Astrocyte (in vitro differentiated cells and primary cell): ENCODE measurements around the gene MEI4. TPM values are rescaled to one million over a fixed set of nuclear protein-coding genes. Genes with fewer than 3 reads are reported as not detected.
A peak's percentile ranks its signal among the peaks of the same experiment; 100 is the strongest.

Experiments used
- DNase-seq: peaks from one replicate; pipeline ENCODE4 v3.0.0-alpha.2; 2010; ENCODE audit warnings: low read depth
- FAIRE-seq: peaks from 2 replicates; lab custom pipeline; 2011; peaks lifted over from hg19 to GRCh38; lab: Jason Lieb, UNC
- H2AFZ ChIP-seq: 2 replicates; pipeline ENCODE4 v1.6.0; 2012; ENCODE audit warnings: low read depth, low read length, inconsistent platforms
- H3K27ac ChIP-seq: 2 replicates; pipeline ENCODE4 v1.5.1; 2011; ENCODE audit warnings: low read depth, low read length, inconsistent platforms
- H3K27me3 ChIP-seq: 2 replicates; pipeline ENCODE4 v1.6.0; 2011; ENCODE audit warnings: low read length, inconsistent platforms; ENCODE audit not compliant: insufficient read depth
- H3K36me3 ChIP-seq: 2 replicates; pipeline ENCODE4 v1.5.1; 2011; ENCODE audit warnings: low read length, inconsistent platforms; ENCODE audit not compliant: insufficient read depth
- H3K4me1 ChIP-seq: 2 replicates; pipeline ENCODE4 v1.5.1; 2011; ENCODE audit warnings: low read length, inconsistent platforms; ENCODE audit not compliant: insufficient read depth
- H3K4me2 ChIP-seq: 2 replicates; pipeline ENCODE4 v1.6.0; 2012; ENCODE audit warnings: low read length, inconsistent platforms
- H3K4me3 ChIP-seq: 2 replicates; pipeline ENCODE4 v1.5.1; 2011; ENCODE audit warnings: low read depth, mild to moderate bottlenecking, low read length, inconsistent platforms; ENCODE audit not compliant: insufficient read depth
- H3K79me2 ChIP-seq: 2 replicates; pipeline ENCODE4 v1.6.0; 2012; ENCODE audit warnings: mild to moderate bottlenecking, low read length, inconsistent platforms; ENCODE audit not compliant: insufficient read depth
- H3K9ac ChIP-seq: 2 replicates; pipeline ENCODE4 v1.6.0; 2012; ENCODE audit warnings: mild to moderate bottlenecking, low read length, inconsistent platforms
- H3K9me3 ChIP-seq: 2 replicates; pipeline ENCODE4 v1.5.1; 2012; ENCODE audit warnings: low read depth, mild to moderate bottlenecking, low read length, inconsistent platforms; ENCODE audit not compliant: insufficient read depth
- H4K20me1 ChIP-seq: 2 replicates; pipeline ENCODE4 v1.6.0; 2012; ENCODE audit warnings: low read length, inconsistent platforms; ENCODE audit not compliant: insufficient read depth
- H3K27ac Mint-ChIP-seq: one replicate; pipeline ENCODE4 v1.8.0; 2021; ENCODE audit warnings: mild to moderate bottlenecking, mixed read lengths; ENCODE audit not compliant: unreplicated experiment
- H3K27me3 Mint-ChIP-seq: one replicate; pipeline ENCODE4 v1.8.0; 2021; ENCODE audit warnings: low read depth, mixed read lengths; ENCODE audit not compliant: unreplicated experiment
- H3K36me3 Mint-ChIP-seq: one replicate; pipeline ENCODE4 v1.8.0; 2021; ENCODE audit warnings: low read depth, mixed read lengths; ENCODE audit not compliant: unreplicated experiment
- H3K4me1 Mint-ChIP-seq: one replicate; pipeline ENCODE4 v1.8.0; 2021; ENCODE audit warnings: low read depth, mixed read lengths; ENCODE audit not compliant: unreplicated experiment
- H3K4me3 Mint-ChIP-seq: one replicate; pipeline ENCODE4 v1.8.0; 2021; ENCODE audit warnings: mild to moderate bottlenecking, moderate library complexity, mixed read lengths; ENCODE audit not compliant: unreplicated experiment
- H3K9me3 Mint-ChIP-seq: one replicate; pipeline ENCODE4 v1.8.0; 2021; ENCODE audit warnings: mild to moderate bottlenecking, mixed read lengths; ENCODE audit not compliant: unreplicated experiment
- EZH2 ChIP-seq: IDR thresholded peaks from 2 replicates; pipeline ENCODE4 v1.6.1; 2012; ENCODE audit warnings: mild to moderate bottlenecking, low read length, inconsistent platforms; ENCODE audit not compliant: insufficient read depth
- total RNA-seq: library from RNA; stranded (reverse); gene quantifications from 2 replicates; pipeline ENCODE4 v1.2.1, GENCODE V29; 2021
- TF ChIP-seq, protein P1 (sequence below): IDR thresholded peaks from 2 replicates; pipeline ENCODE4 v1.5.1; 2011; ENCODE audit warnings: low read depth, mild to moderate bottlenecking, inconsistent platforms, low read length, moderate library complexity; ENCODE audit not compliant: insufficient read depth

Gene MEI4
- total RNA-seq, 1 donor from 2014 or later, result 0.54 TPM

DNA sequence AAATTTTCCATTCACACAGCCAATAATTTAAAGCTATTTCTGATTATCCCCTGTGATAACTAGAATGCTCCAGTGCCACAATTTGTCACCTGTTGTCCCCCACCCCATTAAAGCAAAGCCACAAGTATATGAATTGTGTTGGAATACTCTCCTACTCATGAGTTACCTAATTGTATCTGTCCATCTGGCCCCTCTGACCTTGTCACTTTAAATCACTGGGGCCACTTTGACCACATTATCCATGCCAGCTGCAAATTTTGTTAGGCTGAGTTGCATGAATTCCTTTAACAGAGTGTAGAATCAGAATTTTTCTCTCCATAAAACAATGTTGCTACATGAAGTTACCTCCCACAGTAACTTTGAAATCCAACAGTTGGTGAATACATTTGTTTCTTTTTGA is 204.6 kb downstream of the MEI4 start:
- H3K27me3 Mint-ChIP-seq, result no peaks in the 10 kb centered on the region

DNA sequence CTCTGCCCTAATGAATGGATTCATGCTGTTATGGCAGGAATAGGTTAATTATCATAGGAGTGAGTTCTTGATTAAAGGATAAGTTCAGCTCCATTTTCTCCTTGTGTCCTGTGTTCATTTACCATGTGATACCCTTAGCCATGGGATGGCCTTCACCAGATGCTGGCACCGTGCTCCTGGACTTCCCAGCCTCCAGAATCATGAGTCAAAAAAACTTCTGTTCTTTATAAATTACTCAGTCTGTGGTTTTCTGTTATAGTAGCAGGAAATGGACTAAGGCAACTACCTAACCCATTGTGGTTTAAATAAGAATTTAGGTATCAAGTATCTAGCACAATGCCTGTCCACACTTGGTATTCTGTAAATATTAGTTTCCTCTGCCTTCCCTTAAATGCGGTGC is 223.5 kb downstream of the MEI4 start:
- Mint-ChIP-seq H3K4me3 (no peak overlapping the region), H3K36me3 (peaks cover 2% of the 10 kb centered on the region), H3K9me3 (peaks cover 6% of the 10 kb centered on the region), H3K27me3 (no peaks in the 10 kb centered on the region), H3K4me1 (peaks cover 11% of the 10 kb centered on the region), H3K27ac (no peak overlapping the region)
- FAIRE-seq (no peak), DNase-seq (peak; percentile 29)
- Histone ChIP-seq H3K27me3 (no peaks in the 10 kb centered on the region), H3K79me2 (no peaks in the 10 kb centered on the region), H4K20me1 (no peaks in the 10 kb centered on the region), H3K4me3 (no peak overlapping the region), H3K9ac (no peak overlapping the region), H3K36me3 (no peaks in the 10 kb centered on the region), H2AFZ (no peak overlapping the region), H3K4me2 (no peak overlapping the region), H3K4me1 (no peaks in the 10 kb centered on the region), H3K27ac (no peak overlapping the region), H3K9me3 (no peaks in the 10 kb centered on the region)
- TF ChIP-seq EZH2, result no peak
- TF ChIP-seq, protein P1, sequence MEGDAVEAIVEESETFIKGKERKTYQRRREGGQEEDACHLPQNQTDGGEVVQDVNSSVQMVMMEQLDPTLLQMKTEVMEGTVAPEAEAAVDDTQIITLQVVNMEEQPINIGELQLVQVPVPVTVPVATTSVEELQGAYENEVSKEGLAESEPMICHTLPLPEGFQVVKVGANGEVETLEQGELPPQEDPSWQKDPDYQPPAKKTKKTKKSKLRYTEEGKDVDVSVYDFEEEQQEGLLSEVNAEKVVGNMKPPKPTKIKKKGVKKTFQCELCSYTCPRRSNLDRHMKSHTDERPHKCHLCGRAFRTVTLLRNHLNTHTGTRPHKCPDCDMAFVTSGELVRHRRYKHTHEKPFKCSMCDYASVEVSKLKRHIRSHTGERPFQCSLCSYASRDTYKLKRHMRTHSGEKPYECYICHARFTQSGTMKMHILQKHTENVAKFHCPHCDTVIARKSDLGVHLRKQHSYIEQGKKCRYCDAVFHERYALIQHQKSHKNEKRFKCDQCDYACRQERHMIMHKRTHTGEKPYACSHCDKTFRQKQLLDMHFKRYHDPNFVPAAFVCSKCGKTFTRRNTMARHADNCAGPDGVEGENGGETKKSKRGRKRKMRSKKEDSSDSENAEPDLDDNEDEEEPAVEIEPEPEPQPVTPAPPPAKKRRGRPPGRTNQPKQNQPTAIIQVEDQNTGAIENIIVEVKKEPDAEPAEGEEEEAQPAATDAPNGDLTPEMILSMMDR, result no peak

More for the DNA sequence above, 204.6 kb downstream of the MEI4 start:
- Histone ChIP-seq H3K4me2 (no peak overlapping the region), H4K20me1 (no peaks in the 10 kb centered on the region), H3K27ac (no peak overlapping the region), H3K79me2 (no peaks in the 10 kb centered on the region), H2AFZ (no peak overlapping the region), H3K4me1 (no peaks in the 10 kb centered on the region), H3K36me3 (no peaks in the 10 kb centered on the region), H3K9me3 (no peaks in the 10 kb centered on the region), H3K27me3 (no peaks in the 10 kb centered on the region), H3K9ac (no peak overlapping the region), H3K4me3 (no peak overlapping the region)
- Mint-ChIP-seq H3K4me1 (no peaks in the 10 kb centered on the region), H3K4me3 (no peak overlapping the region), H3K9me3 (peaks cover 7% of the 10 kb centered on the region), H3K36me3 (no peaks in the 10 kb centered on the region), H3K27ac (no peak overlapping the region)
- DNase-seq (no peak), FAIRE-seq (no peak)
- no peak for TF ChIP-seq EZH2
- TF ChIP-seq, protein P1, result no peak

DNA sequence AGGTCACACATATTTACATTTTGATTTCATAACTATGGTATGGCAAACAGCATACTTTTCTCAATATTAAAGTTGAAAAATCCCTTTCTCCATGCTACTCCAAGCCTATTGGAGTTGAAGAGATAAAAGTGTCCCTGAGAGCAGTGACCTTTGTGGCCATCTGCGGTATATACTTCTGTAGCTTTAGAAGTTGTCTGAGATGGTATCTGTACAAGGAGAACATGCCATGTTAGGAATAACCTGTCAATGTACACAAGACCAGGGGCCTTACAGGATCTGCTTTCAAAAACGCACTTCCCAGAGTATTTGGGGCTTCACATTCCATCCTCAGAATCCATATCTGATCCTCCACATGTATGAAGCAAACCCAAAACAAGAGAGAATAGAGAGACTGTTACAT is 226.7 kb downstream of the MEI4 start:
- no peaks in the 10 kb centered on the region for H3K27me3 Mint-ChIP-seq
- Histone ChIP-seq H3K4me2 (no peak overlapping the region), H3K4me3 (no peak overlapping the region), H2AFZ (no peak overlapping the region), H3K36me3 (no peaks in the 10 kb centered on the region), H3K9me3 (no peaks in the 10 kb centered on the region), H3K27ac (no peak overlapping the region), H4K20me1 (no peaks in the 10 kb centered on the region), H3K27me3 (no peaks in the 10 kb centered on the region), H3K79me2 (no peaks in the 10 kb centered on the region), H3K9ac (no peak overlapping the region), H3K4me1 (no peaks in the 10 kb centered on the region)
- H3K4me1 Mint-ChIP-seq, result peaks cover 15% of the 10 kb centered on the region
- H3K9me3 Mint-ChIP-seq, result peaks cover 6% of the 10 kb centered on the region
- TF ChIP-seq EZH2, result no peak
- TF ChIP-seq, protein P1, result no peak
- no peak overlapping the region for H3K27ac Mint-ChIP-seq
- no peak for FAIRE-seq
- H3K36me3 Mint-ChIP-seq, result peaks cover 2% of the 10 kb centered on the region
- H3K4me3 Mint-ChIP-seq, result no peak overlapping the region
- no peak for DNase-seq
